Dermis blood vessel endothelial cell (primary cell): ENCODE data around the gene HOMER2. TPM values are rescaled to one million over a fixed set of nuclear protein-coding genes. Genes with fewer than 3 reads are reported as not detected.
"Not testable (repeated sequence)": the region's sequence is repeated elsewhere in the genome, so short reads cannot be mapped to it uniquely, and the experiment has no call there.

Source experiments
- DNase-seq: peaks from one replicate; pipeline ENCODE4 v3.0.0; 2010
- total RNA-seq: library from RNA; depleted of rRNA; stranded (reverse); fragments of >200 nt; gene quantifications from 2 replicates; pipeline ENCODE4 v1.2.3, GENCODE V29; 2014

HOMER2 gene
- total RNA-seq, 1 donor from 2014 or later: 1.7 TPM

DNA sequence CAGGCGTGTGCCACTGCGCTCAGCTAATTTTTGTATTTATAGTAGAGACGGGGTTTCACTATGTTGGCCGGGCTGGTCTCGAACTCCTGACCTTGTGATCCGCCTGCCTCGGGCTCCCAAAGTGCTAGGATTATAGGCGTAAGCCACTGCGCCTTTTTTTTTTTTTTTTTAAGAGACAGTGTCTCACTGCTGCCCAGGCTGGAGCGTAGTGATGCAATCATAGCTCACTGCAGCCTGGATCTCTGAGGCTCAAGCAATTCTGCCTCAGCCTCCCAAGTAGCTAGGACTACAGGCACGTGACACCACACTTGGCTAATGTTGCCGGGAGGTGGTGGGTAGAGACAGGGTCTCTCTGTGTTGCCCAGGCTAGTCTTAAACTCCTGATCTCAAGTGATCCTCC, 59.0 kb downstream of the HOMER2 start:
- DNase-seq: not testable (repeated sequence)

DNA sequence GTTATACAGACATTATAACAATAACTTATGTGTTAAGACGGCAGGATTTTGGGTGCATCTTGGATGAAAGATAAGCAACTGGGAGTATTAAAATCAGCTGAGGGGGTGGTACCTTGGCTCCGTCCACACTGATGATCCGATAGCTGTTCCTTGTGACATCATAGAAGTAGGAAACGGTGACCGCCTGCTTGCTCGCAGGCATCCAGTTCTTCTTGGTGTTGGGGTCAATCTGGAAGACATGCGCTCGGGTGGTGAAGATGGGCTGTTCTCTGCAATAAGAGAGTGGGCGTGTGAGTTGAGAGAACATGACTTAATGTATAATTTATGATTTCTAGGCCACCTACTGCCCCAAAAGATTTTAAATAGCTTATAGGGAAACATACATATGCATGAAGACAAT, 59.9 kb downstream of the HOMER2 start:
- no peak for DNase-seq

DNA sequence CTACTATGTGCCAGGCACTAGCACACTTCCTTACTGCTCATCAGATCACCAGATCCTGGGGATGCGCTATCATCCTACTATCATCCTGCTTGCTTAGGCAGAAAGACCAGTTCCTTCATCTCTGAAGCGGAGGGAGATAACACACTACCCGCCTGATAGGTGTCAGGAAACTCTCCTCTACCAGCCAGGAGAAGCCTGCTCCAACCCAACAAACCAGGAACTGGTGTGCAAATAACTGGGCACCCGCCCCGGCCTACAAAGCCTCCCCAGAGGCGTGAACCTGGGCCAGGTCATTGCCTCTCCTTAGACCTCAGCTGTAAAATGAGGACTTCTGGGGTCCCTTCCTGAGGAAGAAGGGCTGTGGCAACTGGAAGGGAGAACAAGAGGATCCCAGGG, 61.5 kb downstream of the HOMER2 start:
- no peak for DNase-seq

DNA sequence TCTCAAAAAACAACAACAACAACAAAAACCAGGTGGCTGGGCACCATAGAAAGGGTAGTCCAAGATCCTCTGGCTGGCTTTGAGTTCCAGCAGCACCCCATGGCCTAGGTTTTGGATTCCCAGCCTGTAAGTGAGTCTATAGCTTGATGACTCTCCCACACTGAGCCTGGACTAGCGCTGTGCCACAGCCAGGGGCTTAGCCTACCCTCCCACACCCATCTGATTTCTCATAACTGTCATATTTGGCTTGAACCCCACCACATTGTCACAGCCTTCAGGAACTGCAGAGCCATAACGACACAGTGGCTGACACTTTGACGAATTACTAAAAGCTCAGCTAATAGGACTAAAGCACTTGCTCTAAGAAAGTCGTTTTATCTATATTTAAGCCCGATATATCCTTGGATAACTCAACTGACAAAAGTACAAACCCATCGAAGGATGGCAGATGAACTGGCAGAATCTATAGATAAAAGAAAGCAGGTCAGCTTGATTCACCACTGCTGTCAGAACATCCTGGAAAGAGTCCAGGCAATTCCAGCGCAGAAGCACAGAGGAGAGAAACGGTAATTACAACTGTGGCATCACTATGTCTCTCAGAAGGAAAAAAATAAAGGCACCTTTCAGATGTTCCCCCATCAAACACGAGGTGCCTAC, 62.1 kb downstream of the HOMER2 start:
- DNase-seq: no peak

DNA sequence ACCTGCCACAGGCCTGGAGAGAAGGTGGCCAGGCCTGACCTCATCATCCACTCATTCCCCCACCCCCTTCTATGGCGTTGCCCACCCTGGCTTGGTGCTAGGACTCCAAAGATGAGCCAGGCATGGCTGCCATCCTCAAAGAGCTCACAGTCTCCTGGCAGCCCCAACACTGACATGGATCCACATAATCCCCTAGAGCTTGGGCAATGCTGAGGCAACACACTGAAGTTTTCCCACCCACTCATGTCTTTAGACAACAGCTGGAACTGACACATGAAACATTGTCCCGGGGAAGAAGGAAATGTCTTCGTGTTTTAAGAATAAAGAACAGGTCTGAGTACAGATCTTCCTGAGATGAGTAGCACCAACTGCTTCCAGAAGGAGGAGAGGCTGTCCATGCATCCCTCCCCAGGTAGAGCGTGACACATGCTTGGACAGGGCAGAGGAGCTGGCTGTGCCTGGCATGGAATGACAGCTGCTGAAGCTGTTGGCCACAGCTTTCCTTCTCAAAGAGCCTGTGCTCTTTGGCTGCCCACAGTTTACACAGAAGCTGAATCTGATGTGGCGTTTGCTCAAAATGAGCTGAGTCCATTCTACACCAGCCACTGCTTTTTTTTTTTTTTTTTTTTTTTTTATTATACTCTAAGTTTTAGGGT, 70.1 kb downstream of the HOMER2 start:
- no peak for DNase-seq

DNA sequence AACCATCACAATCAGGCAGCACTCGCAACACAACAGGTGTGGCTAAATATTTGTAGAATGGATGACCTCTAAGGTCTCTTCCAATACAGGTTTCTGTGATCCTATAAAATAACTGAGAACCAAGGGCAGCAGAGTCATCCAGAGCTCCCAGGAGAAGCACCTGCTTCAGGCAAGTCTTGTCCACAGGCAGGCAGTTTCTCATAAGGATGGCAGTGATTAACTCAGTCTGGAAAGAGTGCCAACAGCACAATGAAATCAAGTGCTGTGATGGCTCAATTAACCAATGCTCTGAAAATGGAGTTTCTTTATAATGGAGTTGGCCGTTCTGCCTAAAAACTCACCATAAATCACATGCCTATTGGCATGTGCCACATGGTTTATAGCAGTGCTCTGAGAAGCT, 70.8 kb downstream of the HOMER2 start:
- DNase-seq: no peak

DNA sequence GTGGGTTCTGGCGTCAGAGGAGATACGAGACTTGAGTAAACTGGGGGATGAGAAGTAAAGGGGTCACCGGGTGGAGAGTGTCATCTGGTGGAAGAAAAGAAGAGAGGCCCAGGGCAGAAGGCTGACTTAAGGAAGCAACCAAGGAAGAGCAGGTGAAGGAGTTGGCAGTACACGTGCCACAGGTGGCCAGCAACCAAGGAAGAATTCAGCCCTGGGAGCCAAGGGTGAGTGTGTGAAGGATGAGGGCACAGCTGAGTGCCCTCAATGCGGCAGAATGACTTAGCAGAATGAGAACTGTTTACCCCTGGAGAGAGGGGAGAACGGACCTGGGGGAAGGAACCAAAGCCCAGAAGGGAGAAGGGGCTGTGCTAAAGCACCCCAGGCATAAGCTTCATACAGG, 71.8 kb downstream of the HOMER2 start:
- DNase-seq: no peak

DNA sequence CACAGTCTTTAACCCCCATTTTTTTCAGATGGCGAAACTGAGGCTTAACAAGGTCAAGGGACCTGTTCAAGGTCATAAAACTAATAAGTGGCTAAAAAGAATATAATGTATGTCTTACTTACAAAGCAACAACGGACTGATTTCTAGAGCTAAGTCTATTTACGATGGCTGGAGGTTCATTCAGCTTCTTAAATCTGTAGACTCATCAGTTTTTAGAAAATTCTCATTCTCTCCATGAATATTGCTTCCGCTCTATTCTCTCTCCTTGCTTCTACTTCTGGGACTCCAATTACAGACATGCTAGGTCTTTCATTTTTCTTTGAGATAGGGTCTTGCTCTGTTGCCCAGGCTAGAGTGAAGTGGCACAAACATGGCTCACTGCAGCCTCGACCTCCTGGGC, 74.2 kb downstream of the HOMER2 start:
- no peak for DNase-seq

DNA sequence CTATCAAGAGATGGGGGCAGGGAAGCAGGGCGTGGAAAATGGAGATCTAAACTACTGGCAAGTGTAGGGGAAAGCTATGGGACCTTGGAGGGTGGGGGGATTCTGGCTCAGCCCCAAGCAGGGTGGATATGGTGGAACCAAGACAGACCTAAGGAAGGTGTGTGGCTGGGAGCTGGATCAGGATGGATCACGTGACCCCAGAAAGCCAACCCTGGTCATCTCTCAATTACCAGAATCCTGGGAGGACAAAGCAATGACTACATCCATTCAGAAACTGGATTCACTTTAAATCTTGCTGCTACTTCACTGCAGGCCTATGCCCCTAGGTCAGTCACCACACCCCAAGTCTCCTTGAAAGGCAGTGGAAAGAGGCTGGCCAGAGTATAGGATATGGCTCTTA, 74.7 kb downstream of the HOMER2 start:
- DNase-seq: no peak

DNA sequence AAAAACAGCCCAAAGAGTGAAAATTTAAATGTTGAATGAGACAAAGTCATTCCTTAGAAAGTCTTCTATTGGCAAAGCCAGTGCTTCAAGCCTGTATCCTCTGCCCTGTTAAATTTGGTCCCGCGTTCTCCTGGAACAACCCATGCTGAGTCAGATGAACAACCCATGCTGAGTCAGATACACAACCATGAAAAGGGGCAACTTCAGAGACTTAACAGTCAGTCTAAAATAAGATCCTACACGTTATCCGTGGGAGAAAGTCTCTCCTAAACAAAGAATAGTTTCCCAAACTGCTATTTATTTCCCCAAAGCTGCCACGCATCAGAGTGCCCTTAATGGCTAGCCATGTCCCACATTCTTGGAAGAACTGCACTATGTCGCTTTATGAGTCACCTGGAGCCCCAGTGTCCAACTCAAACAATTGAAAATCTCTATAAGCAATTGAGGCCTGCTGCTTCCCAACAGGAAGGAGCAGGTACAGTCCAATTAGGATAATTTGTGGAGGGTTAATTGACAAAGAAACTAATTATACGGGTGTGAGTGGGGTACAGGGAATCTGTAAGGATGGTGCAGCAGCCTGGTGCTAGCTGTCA, 77.0 kb downstream of the HOMER2 start:
- DNase-seq: no peak

DNA sequence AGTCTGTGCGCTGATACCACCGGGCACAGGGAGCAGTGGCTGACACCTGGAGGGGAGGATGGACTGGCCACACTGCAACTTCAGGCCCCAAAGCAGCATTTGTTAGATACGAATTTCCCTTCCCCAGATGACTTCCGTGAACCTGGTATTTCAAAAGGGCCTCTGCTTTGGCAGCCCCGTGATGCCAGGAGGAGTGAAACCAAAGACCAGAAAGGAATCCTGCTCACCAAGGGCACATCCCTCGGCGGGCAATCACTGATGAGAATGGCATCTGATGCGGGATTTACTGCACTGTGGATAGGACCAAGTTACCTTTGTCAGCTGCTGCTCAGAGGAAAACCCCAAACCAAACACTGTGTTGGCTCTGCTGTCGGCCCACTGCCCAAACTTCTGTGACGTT, 77.6 kb downstream of the HOMER2 start:
- DNase-seq: no peak

DNA sequence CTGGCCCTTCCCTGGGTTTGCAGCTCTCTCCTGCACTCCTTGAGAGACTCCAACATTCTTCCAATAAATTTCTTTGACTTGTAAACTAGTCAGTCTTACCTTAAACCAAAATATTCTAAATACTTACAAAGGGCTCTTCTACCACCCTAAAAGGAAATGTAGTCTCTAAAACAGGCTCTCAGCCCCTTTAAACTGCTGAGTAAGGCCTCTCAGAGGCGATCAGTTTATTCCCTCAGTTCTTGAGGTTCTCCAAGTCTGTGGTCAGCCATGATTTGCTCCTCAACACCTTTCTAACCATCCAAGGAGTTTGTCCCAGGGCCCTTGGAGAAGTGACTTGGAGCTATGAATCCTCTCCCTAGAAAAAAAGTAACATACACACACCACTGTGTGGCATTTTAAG, 78.3 kb downstream of the HOMER2 start:
- DNase-seq: no peak

DNA sequence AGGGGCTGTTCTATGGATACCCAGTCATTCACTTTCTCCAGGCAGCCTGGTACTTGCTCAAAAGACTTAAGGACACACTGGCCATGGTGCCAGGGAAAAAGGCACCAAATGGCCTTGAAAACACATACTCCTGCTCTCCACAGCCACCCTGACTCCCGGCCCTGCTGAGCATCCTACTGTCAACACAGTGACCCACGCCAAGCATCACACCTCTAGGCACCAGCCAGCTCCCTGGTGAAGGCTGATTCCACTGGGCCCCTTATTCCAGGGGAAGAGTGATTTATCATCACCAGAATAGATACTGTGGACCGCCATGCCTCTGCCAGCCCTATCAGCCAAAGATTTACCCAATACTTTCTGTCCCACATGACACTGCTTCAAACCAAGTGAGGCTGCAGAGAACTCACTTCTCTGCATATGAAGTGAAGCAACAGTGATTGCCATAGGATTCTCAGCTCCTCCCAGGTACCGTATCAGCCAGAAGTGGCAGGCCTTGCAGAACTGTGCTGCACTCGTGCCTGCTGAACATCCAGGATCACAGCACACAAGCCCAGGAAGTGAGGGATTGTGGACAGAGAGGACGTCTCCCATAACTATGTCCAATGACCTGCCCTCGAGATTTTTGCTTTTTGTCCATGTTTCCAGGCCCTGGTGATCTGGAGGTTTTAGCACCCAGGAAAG, 79.4 kb downstream of the HOMER2 start:
- no peak for DNase-seq

DNA sequence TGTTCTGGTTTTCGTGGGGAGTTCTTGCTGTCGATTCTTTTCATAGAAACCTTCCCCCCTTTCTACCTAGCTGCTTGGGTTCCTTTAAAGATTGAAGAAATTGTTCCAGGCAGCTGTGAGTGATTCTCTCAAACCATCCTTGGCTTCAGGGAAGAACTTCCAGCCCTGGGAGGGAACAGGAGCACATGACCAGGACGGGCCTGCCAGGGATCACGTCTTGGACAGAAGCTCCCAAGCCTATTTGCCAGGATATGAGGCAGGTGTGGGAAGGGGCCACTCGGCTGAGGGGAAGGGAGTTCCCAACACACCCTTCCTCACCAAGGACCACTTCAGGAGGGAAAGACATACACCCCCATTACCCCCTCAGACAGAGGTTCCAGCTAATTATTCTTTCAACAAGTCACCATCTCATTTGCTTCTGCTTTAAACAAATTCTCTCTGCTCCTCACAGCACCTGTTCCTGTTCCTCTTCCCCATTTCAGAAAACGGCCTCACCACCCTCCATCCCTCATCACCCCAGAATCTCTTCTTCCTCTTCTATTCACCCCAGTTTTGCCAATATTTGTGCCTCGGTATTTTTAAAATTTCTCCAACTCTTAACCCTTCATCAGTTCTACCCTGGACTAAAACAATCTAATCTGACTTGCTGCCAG, 80.6 kb downstream of the HOMER2 start:
- DNase-seq: no peak

DNA sequence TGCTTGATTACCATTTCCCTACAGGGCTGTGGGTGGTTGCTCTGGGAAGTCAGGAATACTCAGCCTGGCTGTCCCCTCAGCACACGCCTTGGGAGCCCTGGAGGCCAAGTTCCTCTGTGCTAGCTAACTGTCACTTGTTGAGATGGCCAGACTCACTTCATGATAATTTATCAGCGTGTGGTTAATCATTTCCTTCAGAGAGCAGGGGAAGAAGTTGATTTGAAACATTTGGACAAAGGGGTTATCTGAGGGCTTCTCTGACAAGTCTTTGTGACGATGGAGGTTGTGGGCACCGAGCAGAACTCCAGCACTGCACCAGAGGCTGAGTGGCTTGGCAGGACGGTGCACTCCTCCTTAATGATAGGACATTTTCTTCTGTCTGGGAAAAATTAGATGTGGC, 81.2 kb downstream of the HOMER2 start:
- no peak for DNase-seq

DNA sequence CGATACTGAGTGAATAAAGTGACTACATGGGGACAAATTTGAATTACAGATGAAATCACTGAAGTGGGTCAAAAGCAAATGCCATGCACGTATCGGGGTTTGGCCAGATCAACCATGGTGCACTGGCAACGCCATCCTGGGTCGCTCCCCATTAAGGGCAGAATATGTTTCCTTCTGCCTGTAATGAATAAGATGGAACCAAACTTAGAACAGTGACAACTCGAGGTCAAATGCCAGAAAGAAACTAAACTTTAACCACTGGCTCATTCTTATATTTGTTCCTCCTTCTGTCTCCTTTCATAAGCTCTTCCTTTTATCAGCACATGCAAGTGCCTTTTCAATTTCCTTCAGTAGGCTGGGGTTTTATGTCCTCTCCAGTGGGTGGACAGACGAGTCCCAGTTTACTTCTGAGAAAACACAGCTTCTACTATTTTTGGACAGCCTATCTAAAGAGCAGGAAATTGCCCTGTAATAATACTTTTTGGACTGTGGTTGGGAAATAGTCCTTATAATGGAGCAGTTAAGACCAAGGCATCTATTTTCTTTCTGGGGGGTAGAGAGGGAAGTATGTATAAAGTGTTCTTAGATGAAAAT, 81.7 kb downstream of the HOMER2 start:
- no peak for DNase-seq

DNA sequence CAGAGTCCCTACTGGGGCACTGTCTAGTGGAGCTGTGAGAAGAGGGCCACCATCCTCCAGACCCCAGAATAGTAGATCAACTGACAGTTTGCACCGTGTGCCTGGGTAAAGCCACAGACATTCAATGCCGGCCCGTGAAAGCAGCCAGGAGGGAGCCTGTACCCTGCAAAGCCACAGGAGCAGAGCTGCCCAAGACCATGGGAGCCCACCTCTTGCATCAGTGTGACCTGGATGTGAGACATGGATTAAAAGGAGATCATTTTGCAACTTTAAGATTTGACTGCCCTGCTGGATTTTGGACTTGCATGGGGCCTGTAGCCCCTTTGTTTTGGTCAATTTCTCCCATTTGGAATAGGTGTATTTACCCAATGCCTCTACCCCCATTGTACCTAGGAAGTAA, 86.5 kb downstream of the HOMER2 start:
- DNase-seq: not testable (repeated sequence)

DNA sequence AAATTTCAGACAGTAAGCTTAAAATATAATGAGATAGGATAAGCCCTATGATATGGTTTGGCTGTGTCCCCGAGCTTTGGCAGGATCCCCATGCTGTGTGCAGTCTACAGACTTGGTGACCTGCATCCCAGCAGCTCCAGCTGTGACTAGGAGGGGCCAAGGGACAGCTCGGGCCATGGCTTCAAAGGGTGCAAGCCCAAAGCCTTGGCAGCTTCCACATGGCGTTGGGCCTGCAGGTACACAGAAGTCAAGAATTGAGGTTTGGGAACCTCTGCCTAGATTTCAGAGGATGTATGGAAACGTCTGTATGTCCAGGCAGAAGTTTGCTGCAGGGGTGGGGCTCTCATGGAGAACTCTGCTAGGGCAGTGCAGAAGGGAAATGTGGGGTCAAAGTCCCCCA, 86.9 kb downstream of the HOMER2 start:
- DNase-seq: not testable (repeated sequence)

DNA sequence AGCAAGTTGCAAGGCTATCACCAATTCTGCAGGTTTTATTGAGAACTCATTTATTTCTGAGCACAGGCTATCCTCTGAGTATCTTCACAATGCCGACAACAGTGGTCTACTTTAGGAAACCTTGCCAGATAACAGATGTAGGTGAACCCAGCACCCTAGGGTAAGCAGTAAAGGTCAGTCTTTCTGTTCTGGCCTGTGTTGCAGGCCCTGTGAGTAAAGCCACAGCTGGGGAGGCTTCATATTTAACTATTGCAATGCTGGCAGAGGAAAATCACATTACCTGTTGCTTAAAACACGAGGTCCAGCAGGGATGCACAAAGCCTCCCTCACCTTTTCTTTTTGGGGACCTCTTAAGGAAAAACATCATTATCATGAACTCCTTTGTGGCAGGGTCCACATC, 87.6 kb downstream of the HOMER2 start:
- no peak for DNase-seq

DNA sequence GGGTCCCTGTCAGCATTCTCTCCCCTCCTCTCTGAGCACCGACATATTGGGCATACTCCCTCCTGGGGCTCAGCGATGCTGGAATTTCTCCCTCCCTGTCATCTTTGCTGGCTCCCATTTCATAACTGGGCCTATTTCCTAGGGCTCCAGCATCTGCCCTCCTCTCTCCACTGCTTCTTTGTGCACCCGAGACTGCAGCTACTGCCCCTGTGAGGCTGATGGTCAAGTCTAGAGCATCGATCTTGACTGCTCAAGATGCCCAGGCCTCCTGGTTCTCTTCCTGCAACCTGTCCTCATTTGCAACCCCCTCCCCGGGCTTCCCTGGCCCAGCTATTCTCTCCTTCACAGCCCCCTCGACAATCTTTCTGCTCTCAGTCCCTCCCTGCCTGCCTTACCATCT, 89.6 kb downstream of the HOMER2 start:
- no peak for DNase-seq

DNA sequence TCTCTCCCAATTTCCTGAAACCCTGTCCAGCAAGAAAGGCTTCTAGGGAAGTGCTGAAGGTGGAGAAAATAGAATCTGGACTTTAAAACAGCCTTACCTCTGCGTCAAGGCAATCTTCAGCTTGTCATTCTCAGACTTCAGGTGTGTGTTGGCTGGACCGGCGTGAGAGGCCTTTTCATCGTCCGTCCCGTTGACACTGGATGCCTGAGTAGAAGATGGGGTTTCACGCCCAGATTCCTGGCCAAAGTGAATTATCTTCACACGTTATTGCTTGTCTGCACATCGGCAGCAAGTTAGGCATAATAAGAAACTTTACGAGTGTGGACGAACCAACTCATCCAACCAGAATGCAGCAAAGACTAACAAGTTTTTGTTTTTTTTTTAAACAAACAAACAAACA, 93.6 kb downstream of the HOMER2 start:
- DNase-seq: no peak

DNA sequence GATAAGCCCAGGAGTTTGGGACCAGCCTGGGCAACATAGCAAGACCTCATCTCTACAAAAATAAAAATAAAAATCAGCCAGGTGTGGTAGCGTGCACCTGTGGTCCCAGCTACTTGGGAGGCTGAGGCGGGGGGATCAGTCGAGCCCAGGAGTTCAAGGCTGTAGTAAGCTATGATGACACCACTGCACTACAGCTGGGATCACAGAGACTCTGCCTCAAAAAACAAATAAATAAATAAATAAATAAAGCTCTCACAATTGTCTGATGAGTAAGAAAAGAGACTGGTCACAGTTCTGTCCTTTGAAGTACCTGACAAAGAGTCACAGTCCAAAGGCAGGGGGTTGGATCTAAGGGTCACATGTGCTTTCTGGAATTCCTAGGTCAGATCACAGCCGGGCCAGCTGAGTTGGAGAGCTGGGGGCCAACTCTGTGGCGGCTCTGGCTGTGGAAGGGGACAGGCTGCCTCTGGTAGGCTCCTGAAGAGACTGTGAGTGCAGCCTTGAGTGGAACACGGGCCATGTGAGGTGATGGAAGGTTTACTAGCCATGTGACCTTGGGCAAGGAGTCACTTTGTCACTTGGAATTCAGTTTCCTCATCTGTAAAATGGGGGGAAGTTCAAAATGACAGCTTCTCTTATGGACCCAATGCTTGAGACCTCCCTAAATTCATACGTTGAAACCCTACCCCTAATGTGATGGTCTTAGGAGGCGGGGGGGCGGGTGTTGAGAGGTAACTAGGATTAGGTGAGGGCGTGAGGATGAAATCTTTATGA, 95.9 kb downstream of the HOMER2 start:
- no peak for DNase-seq
